Measurements from ENCODE around the gene CFAP97D2.

Gene CFAP97D2

DNA sequence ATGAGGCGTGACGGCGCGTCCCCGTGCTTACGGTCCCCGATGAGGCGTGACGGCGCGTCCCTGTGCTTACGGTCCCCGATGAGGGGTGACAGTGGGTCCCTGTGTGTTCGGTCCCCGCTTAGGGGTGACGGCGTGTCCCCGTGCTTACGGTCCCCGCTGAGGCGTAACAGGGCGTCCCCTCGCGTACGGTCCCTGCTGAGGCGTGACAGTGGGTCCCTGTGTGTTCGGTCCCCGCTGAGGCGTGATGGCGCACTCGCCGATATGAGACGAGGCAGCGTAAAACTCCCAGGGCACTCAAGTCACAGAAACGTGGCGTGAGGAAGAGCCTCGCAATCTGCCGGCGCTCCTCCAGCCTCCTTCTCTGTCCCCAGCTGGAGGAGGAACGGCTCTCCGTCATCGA is 20.9 kb downstream of the CFAP97D2 start:
- ATAC-seq (no peak), DNase-seq (no peak)

DNA sequence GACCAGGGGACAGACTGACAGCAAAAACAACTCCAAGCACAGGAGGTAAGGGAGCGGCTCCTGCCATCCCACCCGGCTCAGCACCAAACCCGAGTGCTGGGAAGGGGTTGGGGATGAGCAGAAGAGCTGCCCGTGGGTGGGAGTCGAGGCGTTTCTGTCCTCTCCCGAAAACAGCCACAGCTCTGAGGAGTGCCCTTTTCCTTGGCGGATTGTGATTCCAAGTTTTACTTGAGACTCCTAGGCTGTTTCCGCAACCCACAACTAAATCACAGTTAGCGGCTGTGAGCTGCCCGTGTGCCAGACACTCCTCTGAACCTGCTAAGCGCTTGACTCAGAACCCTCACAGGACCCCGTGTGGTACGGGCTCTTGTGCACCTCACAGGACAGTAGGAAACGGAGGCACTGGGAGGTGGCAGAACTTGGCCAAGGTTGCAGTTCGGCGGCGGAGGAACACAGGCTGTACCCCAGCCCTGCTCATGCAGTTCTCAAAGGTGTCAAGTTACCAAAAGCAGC is 21.4 kb downstream of the CFAP97D2 start:
- ATAC-seq (no peak), DNase-seq (no peak)

DNA sequence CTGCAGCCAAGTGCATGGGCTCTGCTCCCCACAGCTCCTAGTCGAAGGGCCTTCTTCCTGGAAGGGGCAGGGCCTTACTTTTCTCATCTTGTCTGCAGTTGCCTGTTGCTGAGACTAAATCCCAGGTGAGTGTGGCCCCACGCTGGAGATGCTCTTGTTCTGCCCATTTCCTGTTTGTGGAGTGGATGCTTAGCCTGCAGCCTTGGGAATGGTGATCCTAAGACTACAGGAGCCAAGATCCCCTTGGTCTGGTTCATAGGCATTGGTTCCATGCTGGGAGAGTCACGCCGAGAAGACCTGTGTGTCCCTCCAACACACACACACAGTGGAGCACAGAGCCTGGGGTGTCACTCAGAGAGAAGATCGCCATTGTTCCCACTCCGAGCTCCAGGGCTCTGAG is 23.5 kb downstream of the CFAP97D2 start:
- DNase-seq = no peak
- no peak for ATAC-seq

GRCh38 chr13:114203536-114203935 is 24.5 kb downstream of the CFAP97D2 start:
- no peak for ATAC-seq

DNA sequence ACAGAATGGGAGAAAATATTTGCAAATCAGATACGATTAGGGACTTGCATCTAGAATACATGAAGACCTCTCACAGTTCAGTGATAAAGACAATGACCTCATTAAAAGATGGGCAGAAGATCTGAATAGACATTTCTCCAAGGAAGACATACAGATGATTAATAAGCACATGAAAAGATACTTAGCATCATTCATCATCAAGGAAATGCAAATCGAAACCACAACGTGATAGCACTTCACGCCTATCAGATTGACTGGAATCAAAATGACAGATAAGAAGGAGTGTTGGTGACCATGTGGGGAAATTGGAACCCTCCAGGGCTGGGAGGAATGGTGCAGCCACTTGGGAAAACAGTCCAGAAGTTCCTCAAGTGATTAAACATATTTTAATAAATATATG is 25.8 kb downstream of the CFAP97D2 start:
- DNase-seq (no peak), ATAC-seq (peak; percentile 26)

More at GRCh38 chr13:114203536-114203935, 24.5 kb downstream of the CFAP97D2 start:
- DNase-seq = no peak

DNA sequence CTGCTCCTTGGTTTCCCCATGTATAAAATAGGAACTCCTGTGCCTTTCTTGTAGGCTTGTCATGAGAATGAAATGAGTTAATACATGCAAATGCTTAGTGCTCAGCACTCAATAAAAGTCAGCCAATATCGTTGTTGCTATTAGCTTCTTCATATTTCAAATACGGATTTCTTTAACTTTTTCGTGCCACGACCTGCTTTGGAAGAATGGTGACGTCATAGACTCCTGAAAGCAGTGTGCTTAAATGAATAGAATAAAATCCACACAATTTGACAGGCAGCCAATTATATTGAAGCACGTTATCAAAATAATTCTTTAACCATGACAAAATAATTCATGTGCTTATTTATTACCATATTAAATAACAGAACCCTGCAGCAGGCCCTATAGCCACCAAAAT is 29.1 kb downstream of the CFAP97D2 start:
- no peak for DNase-seq
- ATAC-seq = no peak

DNA sequence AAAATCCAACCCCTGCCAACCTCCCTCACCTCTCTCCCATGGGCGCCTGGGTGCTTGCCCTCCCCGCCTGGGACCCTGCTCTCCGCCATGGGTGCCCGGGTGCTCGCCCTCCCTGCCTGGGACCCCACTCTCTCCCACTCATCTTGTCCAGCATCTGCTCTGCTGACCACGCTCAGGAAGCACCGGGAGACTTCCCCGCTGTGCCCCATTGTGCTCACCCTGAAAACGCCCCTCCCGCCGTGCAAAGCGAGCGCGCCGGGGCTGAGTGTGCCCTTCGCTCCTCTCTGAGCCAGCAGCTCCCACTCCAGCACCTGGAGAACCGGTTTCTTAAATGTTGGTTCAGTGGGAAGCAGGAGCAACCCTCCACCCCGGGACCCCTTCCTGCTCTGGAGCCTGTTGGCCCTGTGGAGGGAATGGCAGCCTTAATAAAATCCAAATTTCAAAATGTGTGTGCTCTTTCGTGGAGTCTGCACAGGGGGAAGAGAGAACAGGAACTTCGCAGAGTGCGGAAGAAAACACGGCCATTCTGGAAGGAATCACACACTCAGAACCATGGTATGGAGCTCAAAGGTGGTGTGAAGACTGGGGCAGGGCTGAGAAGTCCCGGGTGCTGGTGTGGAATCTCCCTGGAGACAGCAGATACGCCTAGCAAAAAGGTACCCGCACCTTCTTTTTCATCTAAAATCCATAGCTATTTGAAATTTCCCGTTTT is 32.5 kb downstream of the CFAP97D2 start:
- DNase-seq = no peak
- ATAC-seq = no peak

DNA sequence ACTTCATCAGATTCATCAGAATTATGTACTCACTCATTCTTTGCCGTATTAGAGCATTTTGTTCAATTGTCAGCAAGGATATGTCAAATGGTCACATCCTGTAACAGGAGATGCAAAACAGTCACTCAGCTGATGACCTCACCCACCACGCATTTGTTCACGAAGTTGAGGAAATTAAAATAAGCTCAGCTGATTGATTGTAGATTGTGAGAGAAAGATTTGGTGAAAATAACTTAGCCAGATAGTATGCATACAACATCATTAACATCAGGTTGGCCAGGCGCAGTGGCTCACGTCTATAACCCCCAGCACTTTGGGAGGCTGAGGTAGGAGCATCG is 33.1 kb downstream of the CFAP97D2 start:
- DNase-seq (no peak), ATAC-seq (no peak)

DNA sequence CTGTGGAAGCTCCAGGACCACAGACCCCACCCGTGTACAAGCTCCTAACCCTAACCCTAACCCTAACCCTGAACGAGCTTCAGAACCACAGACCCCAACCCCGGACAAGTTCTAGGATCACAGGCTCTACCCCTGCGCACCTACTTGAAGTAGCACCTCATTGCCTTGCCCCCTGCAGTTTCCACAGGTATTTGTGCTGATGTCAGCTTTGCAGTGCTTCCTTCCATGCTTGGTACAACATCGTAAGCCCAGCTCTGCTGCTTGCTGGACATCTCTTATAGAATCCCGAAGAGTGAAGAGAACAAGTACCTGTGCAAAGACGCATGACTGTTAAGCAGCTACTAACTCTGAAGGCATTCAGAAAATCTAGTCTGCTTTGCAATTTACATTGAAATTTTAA is 34.9 kb downstream of the CFAP97D2 start:
- ATAC-seq (no peak), DNase-seq (no peak)

DNA sequence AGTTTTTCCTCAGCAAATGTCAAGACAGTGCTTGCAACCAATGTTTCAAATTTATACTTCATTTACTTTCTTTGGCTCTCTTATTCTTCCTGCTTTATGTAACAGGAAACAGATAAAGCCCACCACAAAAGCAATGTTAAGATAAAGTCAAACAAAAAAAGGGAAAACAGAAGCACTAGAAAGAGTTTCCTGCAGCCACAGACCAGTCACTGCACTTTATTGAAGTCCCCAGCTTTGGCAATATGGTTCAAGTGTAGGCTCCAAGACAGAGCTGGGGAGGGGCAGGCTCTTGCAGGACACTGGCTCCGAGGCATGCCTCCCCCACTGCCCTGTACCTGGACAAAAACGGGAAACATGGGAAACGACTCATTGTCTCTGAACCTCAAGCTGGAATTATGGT is 40.3 kb downstream of the CFAP97D2 start:
- ATAC-seq = no peak
- DNase-seq = no peak

DNA sequence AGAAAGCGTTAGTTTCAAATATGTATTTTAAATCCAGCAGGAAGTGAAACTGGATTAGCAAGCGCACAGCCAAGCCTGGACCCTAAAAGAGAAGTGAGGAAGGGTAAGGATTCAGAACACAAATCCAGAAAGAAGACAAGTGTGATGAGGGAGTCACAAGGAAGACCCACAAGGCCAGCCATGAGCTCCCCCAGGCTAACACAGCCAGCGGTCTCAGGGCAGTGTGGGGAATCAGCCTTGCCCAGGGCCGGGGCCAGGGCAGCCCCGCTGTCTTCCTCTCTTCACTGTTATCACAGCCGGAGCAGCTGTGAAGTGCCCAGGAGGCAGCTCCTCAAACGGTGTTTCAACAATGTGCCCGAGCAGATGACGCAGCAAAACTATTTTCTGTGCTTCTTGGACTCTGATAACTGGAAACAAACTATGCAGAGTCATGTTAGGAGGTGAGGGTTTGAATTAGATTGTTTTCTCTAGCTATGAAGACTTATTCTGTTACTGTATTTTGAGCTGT is 43.5 kb downstream of the CFAP97D2 start:
- ATAC-seq = no peak
- DNase-seq = no peak

GRCh38 chr13:114224201-114224600 is 45.1 kb downstream of the CFAP97D2 start:
- ATAC-seq (no peak), DNase-seq (no peak)

GRCh38 chr13:114225610-114226009 is 46.6 kb downstream of the CFAP97D2 start:
- ATAC-seq (no peak), DNase-seq (peak; percentile 14)

GRCh38 chr13:114226088-114226487 is 47.0 kb downstream of the CFAP97D2 start:
- no peak for ATAC-seq

DNA sequence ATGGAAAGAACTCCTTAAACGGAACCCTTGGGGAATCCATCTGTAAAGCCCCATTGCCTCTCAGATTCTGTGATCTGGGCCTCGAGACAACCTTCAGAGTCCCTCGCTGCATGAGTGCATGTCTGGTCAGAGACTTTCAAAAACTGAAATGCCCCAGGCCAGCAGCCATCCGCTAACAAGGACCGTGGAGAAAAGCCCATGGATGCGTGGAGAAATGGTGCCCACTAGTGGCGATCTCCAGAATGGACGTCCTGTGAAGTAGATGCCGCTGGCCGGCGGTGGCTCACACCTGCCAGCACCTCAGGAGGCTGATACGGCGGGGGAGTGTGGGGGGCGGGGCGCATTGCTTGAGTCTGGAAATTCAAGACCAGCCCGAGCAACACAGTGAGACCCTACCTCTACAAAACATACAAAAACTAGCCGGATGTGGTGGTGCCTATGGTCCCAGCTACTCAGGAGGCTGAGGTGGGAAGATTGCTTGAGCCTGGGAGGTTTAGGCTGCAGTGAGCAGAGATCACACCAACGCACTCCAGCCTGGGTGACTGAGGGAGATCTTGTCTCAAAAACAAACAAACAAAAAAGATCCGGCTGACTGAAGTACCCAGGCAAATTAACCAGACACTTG is 47.8 kb downstream of the CFAP97D2 start:
- ATAC-seq = peak; percentile 91
- peak; percentile 89 for DNase-seq

More at GRCh38 chr13:114226088-114226487, 47.0 kb downstream of the CFAP97D2 start:
- no peak for DNase-seq

GRCh38 chr13:114227528-114227927 is 48.5 kb downstream of the CFAP97D2 start:
- ATAC-seq = no peak
- DNase-seq = no peak

GRCh38 chr13:114228176-114228575 is 49.1 kb downstream of the CFAP97D2 start:
- ATAC-seq (no peak), DNase-seq (no peak)

DNA sequence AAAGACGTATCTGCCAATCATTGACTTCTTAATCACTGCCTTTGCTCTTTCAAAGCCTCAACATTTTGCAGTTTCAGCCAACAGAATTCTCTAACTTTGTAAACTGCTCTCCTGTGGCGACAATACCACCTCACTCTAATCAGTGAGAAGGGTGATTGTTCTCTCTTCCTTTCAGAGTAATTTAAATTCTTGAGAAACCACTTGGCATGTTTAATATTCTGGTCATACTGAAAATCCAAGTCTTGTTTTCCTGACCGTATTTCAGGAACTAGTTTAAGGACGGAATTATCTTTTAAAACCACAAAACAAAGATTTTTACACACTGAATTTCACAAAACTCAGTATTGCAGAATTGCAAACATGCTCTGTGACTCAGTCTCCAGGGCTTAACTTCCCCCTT is 50.4 kb downstream of the CFAP97D2 start:
- DNase-seq (no peak), ATAC-seq (no peak)

DNA sequence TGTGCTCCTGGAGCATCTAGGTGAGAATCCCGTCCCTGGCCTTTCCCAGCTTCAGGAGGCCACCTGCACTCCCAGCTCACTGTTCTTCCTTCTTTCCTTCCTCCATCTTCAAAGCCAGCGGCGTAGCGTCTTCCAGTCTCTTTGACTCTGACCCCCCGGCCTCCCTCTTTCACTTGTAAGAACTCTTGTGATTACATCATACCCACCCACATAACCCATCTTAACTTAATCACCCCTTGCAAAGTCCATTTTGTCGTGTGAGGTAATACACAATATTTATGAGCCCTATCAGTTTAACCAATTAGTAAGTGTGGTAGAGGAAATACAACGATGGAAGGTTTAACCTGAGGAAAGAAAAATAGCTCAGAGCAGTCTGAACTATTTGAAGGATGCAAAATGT is 51.1 kb downstream of the CFAP97D2 start:
- DNase-seq = no peak
- ATAC-seq = no peak

DNA sequence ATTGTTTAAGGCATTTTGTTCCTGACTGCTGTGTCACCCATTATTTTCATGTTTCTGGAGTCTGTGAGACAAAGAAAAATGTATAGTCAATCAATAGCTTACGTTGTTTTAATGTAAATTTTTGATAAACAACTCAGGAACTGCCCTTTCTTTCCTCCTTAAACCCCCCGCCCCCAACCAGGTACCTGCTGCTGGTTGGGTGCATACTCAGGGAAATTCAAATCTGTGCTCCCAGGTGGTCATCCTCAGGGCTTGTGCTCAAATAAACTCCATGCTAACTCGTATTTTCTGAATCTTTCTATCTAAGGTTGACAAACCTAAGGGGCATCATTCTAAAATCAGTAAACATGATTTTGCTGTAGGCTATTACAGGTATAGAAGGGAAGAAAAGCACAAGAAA is 51.5 kb downstream of the CFAP97D2 start:
- no peak for ATAC-seq
- no peak for DNase-seq

DNA sequence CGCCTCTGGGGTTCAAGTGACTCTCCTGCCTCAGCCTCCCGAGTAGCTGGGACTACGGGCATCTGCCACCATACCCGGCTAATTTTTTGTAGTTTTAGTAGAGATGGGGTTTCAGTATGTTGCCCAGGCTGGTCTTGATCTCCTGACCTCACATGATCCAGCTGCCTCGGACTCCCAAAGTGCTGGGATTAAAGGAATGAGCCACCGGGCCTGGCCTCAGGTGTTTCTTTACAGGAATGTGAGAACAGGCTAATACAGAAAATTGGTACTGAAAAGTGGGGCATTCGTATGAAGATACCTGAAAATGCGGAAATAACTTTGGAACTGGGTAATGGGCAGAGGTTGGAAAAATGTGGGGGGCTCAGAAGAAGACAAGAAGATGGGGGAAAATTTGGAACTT is 52.8 kb downstream of the CFAP97D2 start:
- DNase-seq (no peak), ATAC-seq (no peak)

DNA sequence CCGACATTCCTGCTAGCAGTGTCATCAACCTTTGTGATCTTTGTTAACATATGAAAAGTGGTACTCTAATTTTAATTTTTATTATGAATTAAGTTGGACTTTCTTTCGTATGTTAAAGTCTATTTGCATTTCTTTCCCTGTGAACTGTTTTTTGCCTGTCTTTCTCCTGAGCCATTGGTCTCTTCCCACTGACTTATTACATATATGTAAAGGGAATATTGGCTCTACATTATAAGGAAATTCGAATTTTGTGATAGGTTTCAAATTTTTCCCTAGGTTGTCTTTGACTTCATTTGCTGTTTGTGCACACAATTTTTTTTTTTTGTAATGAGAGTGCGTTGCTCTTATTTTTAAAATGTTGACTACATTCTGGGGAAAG is 55.2 kb downstream of the CFAP97D2 start:
- no peak for ATAC-seq

GRCh38 chr13:114234645-114235421 is 55.8 kb downstream of the CFAP97D2 start, which contains the start of gene CDC16:
Gene CDC16, plus strand, starts transcription at chr13:114234897. Its CDS starts 188 bp downstream, at chr13:114235085.
- ATAC-seq (peak; percentile 94), DNase-seq (peak; percentile 92)

More for the DNA sequence above, 55.2 kb downstream of the CFAP97D2 start:
- DNase-seq = no peak
